ENCODE data around the gene PRRC2C. TPM values are rescaled to one million over a fixed set of nuclear protein-coding genes. Genes with fewer than 3 reads are reported as not detected.
"Not testable (repeated sequence)": the region's sequence is repeated elsewhere in the genome, so short reads cannot be mapped to it uniquely, and the experiment has no call there.

Gene PRRC2C
- 100 to 1,000 TPM; 121 to 139 (median 123) TPM for polyA plus RNA-seq (ENCODE audit: insufficient read length in 3 of 3)

GRCh38 chr1:171485375-171486047 lies at the start of gene PRRC2C:
Gene PRRC2C (plus strand): TSS chr1:171485530. CDS start chr1:171512089, 26,559 bp downstream.
- DNase-seq (ENCODE audit: low read depth in 3 of 3, low spot score in 2 of 3) = peak; percentile 93 to 96 (median 93)

GRCh38 chr1:171438441-171438840 lies 46.9 kb upstream of the PRRC2C start:
- DNase-seq (ENCODE audit: low read depth in 3 of 3, low spot score in 2 of 3) = no peak

- not testable (repeated sequence) for DNase-seq (ENCODE audit: low read depth in 3 of 3, low spot score in 2 of 3)
Observed at GRCh38 chr1:171440201-171440600, 45.1 kb upstream of the PRRC2C start.

- not testable (repeated sequence) for DNase-seq (ENCODE audit: low read depth in 3 of 3, low spot score in 2 of 3)
Observed at GRCh38 chr1:171441278-171441895, 43.9 kb upstream of the PRRC2C start.

GRCh38 chr1:171446386-171446785 lies 38.9 kb upstream of the PRRC2C start:
- DNase-seq (ENCODE audit: low read depth in 3 of 3, low spot score in 2 of 3) = no peak

GRCh38 chr1:171455967-171456366 lies 29.4 kb upstream of the PRRC2C start:
- DNase-seq (ENCODE audit: low read depth in 3 of 3, low spot score in 2 of 3) = no peak

- DNase-seq (ENCODE audit: low read depth in 3 of 3, low spot score in 2 of 3) = no peak
Observed at GRCh38 chr1:171457412-171457811, 27.9 kb upstream of the PRRC2C start.

GRCh38 chr1:171460018-171460620 lies 25.2 kb upstream of the PRRC2C start:
- DNase-seq (ENCODE audit: low read depth in 3 of 3, low spot score in 2 of 3) = no peak

- no peak for DNase-seq (ENCODE audit: low read depth in 3 of 3, low spot score in 2 of 3)
Observed at GRCh38 chr1:171467626-171468025, 17.7 kb upstream of the PRRC2C start.

GRCh38 chr1:171468120-171468750 lies 17.1 kb upstream of the PRRC2C start:
- no peak for DNase-seq (ENCODE audit: low read depth in 3 of 3, low spot score in 2 of 3)

- no peak for DNase-seq (ENCODE audit: low read depth in 3 of 3, low spot score in 2 of 3)
Observed at GRCh38 chr1:171470726-171471125, 14.6 kb upstream of the PRRC2C start.

- no peak for DNase-seq (ENCODE audit: low read depth in 3 of 3, low spot score in 2 of 3)
Observed at GRCh38 chr1:171472183-171472647, 13.1 kb upstream of the PRRC2C start.

- no peak for DNase-seq (ENCODE audit: low read depth in 3 of 3, low spot score in 2 of 3)
Observed at GRCh38 chr1:171476829-171477228, 8.5 kb upstream of the PRRC2C start.

GRCh38 chr1:171477804-171478203 lies 7.5 kb upstream of the PRRC2C start:
- DNase-seq (ENCODE audit: low read depth in 3 of 3, low spot score in 2 of 3) = no peak

- DNase-seq (ENCODE audit: low read depth in 3 of 3, low spot score in 2 of 3) = peak in 1 of 3 donors; percentile 13
Observed at GRCh38 chr1:171480035-171480434, 5.3 kb upstream of the PRRC2C start.

- DNase-seq (ENCODE audit: low read depth in 3 of 3, low spot score in 2 of 3) = no peak
Observed at GRCh38 chr1:171484760-171485374, 463 bp upstream of the PRRC2C start.

GRCh38 chr1:171486048-171486519 lies 754 bp downstream of the PRRC2C start:
- peak; percentile 44 to 55 (median 50) for DNase-seq (ENCODE audit: low read depth in 3 of 3, low spot score in 2 of 3)

- DNase-seq (ENCODE audit: low read depth in 3 of 3, low spot score in 2 of 3) = no peak
Observed at GRCh38 chr1:171487038-171487437, 1.7 kb downstream of the PRRC2C start.

GRCh38 chr1:171488190-171488929 lies 3.0 kb downstream of the PRRC2C start:
- no peak for DNase-seq (ENCODE audit: low read depth in 3 of 3, low spot score in 2 of 3)

- DNase-seq (ENCODE audit: low read depth in 3 of 3, low spot score in 2 of 3) = no peak
Observed at GRCh38 chr1:171494076-171494475, 8.7 kb downstream of the PRRC2C start.

All from right renal cortex interstitium (tissue), 3 donors.